ENCODE results near the gene BRI3BP. TPM values are rescaled to one million over a fixed set of nuclear protein-coding genes. Genes with fewer than 3 reads are reported as not detected.
"Not testable (repeated sequence)": the region's sequence is repeated elsewhere in the genome, so short reads cannot be mapped to it uniquely, and the experiment has no call there.

Gene BRI3BP
- total RNA-seq, 1 donor: 8.6 TPM

GRCh38 chr12:125050868-125051267 lies 57.4 kb downstream of the BRI3BP start:
- DNase-seq (ENCODE audit: low read depth): no peak
- no peak for TF ChIP-seq CTCF (IDR thresholded peaks at IDR 0.05; ENCODE audit: insufficient read depth, low read depth, low read length)
- H3K4me3 ChIP-seq (ENCODE audit: low read depth, low read length): no peak overlapping the region

- no peak for DNase-seq (ENCODE audit: low read depth)
- H3K4me3 ChIP-seq (ENCODE audit: low read depth, low read length): no peak overlapping the region
- no peak for TF ChIP-seq CTCF (IDR thresholded peaks at IDR 0.05; ENCODE audit: insufficient read depth, low read depth, low read length)
Measured at GRCh38 chr12:125053821-125054220, 60.4 kb downstream of the BRI3BP start.

GRCh38 chr12:125055591-125055990 lies 62.1 kb downstream of the BRI3BP start:
- DNase-seq (ENCODE audit: low read depth): no peak
- H3K4me3 ChIP-seq (ENCODE audit: low read depth, low read length): no peak overlapping the region
- TF ChIP-seq CTCF (IDR thresholded peaks at IDR 0.05; ENCODE audit: insufficient read depth, low read depth, low read length): no peak

- no peak for TF ChIP-seq CTCF (IDR thresholded peaks at IDR 0.05; ENCODE audit: insufficient read depth, low read depth, low read length)
- no peak for DNase-seq (ENCODE audit: low read depth)
- H3K4me3 ChIP-seq (ENCODE audit: low read depth, low read length): no peak overlapping the region
Measured at GRCh38 chr12:125056306-125056705, 62.9 kb downstream of the BRI3BP start.

GRCh38 chr12:125057708-125058107 lies 64.3 kb downstream of the BRI3BP start:
- no peak overlapping the region for H3K4me3 ChIP-seq (ENCODE audit: low read depth, low read length)
- no peak for TF ChIP-seq CTCF (IDR thresholded peaks at IDR 0.05; ENCODE audit: insufficient read depth, low read depth, low read length)
- no peak for DNase-seq (ENCODE audit: low read depth)

- no peak overlapping the region for H3K4me3 ChIP-seq (ENCODE audit: low read depth, low read length)
- TF ChIP-seq CTCF (IDR thresholded peaks at IDR 0.05; ENCODE audit: insufficient read depth, low read depth, low read length): no peak
- DNase-seq (ENCODE audit: low read depth): no peak
Measured at GRCh38 chr12:125061229-125061628, 67.8 kb downstream of the BRI3BP start.

GRCh38 chr12:125063522-125063921 lies 70.1 kb downstream of the BRI3BP start:
- not testable (repeated sequence) for H3K4me3 ChIP-seq (ENCODE audit: low read depth, low read length); DNase-seq (ENCODE audit: low read depth)
